ENCODE measurements around the gene LAIR1. TPM values are rescaled to one million over a fixed set of nuclear protein-coding genes. Genes with fewer than 3 reads are reported as not detected.

LAIR1 gene
- total RNA-seq, 2 donors from 2014 or later: 5.2 to 9.3 TPM

DNA sequence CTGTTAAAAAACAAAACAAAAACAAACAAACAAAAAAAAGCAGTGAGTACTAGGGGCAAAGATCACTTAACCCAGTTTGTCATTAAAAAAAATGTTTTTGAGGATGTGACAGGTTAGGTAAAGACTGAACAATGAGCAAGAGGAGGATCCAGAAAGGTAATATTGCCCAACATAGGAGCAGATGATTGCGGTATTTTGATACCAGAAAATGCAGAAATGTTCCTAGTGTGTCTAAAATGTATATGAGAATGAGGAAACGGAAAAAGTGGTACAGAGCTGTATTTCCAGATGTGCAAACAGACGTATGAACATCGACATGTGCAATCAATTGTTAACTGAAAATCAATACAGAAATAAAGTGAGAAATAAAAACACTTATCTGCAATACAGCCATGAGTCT lies 20.9 kb downstream of the LAIR1 start:
- TF ChIP-seq, protein P1, sequence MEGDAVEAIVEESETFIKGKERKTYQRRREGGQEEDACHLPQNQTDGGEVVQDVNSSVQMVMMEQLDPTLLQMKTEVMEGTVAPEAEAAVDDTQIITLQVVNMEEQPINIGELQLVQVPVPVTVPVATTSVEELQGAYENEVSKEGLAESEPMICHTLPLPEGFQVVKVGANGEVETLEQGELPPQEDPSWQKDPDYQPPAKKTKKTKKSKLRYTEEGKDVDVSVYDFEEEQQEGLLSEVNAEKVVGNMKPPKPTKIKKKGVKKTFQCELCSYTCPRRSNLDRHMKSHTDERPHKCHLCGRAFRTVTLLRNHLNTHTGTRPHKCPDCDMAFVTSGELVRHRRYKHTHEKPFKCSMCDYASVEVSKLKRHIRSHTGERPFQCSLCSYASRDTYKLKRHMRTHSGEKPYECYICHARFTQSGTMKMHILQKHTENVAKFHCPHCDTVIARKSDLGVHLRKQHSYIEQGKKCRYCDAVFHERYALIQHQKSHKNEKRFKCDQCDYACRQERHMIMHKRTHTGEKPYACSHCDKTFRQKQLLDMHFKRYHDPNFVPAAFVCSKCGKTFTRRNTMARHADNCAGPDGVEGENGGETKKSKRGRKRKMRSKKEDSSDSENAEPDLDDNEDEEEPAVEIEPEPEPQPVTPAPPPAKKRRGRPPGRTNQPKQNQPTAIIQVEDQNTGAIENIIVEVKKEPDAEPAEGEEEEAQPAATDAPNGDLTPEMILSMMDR (IDR thresholded peaks at IDR 0.05): no peak
- H3K36me3 ChIP-seq: no peaks in the 10 kb centered on the region
- no peaks in the 10 kb centered on the region for H3K27me3 ChIP-seq
- no peak overlapping the region for H3K4me3 ChIP-seq
- H3K27ac ChIP-seq: no peak overlapping the region
- no peak overlapping the region for H3K9ac ChIP-seq (ENCODE audit: low read depth in 2 of 2, low read length in 2 of 2)
- no peak for DNase-seq
- intact Hi-C loops (cut with DNase I): no loop called here
- H3K9me3 ChIP-seq: no peaks in the 10 kb centered on the region
- H3K4me1 ChIP-seq: no peaks in the 10 kb centered on the region

DNA sequence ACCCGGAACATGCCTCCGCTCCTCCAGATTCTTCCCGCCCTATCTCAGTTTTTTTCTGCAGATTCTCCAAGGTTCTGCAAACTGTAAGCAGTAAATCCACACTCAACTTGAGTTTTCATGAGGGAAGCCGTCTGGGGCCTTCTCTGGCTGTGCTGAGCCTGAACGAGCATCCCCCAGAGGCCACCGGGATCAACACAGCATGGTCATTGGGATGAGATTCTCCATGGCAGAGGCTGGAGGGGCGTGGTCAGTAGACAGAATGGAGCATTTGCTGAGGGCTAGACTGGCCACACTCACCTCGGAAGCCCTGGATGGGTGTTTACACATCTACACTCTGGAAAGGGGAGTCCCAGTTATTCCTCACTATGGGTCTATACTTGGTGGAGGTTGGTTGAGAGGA lies 23.4 kb downstream of the LAIR1 start:
- no peak overlapping the region for H3K9ac ChIP-seq (ENCODE audit: low read depth in 2 of 2, low read length in 2 of 2)
- H3K27me3 ChIP-seq: no peaks in the 10 kb centered on the region
- no peak for DNase-seq
- no peak overlapping the region for H3K4me3 ChIP-seq
- no peaks in the 10 kb centered on the region for H3K4me1 ChIP-seq
- no peak overlapping the region for H3K27ac ChIP-seq
- no peaks in the 10 kb centered on the region for H3K9me3 ChIP-seq
- H3K36me3 ChIP-seq: no peaks in the 10 kb centered on the region
- intact Hi-C loops (cut with DNase I): no loop called here
- TF ChIP-seq, protein P1 (IDR thresholded peaks at IDR 0.05): no peak

DNA sequence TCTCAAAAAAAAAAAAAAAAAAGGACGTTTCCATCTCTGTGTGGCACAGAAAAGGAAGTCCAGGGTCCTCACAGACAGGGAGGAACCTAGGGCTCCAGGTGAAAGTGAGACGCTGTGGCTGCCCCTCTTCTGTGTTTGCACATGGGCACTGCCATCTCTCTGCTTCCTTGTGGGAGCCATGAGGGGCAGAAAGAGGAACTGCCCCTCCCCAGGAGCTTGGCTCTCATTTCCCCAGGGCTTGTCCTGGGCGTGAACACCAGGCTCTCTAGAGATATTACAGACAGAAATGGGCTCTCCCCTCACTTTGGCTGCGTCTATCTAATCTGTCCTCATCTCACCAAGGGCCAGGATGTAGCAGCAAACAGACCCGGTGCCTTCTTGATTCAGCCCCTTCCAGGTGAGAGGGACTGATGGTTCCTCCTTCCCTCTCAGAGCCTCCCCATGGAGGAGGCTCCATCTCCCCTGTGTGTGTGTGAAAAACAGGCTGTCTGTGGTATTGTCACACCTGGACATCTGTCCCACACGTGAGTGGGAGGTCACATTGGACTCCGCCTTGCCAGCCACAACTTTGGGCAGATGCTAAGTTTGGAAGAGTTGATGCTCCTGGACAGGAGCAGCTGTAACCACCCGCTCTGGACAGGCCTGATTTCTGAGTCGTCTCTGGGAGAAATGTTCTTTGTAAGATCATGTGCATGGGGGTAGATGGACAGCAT lies 24.9 kb downstream of the LAIR1 start:
- no peaks in the 10 kb centered on the region for H3K27me3 ChIP-seq
- no peak overlapping the region for H3K9ac ChIP-seq (ENCODE audit: low read depth in 2 of 2, low read length in 2 of 2)
- DNase-seq: no peak
- H3K27ac ChIP-seq: no peak overlapping the region
- intact Hi-C loops (cut with DNase I): no loop called here
- H3K36me3 ChIP-seq: no peaks in the 10 kb centered on the region
- no peaks in the 10 kb centered on the region for H3K9me3 ChIP-seq
- no peak overlapping the region for H3K4me3 ChIP-seq
- TF ChIP-seq, protein P1 (IDR thresholded peaks at IDR 0.05): no peak
- H3K4me1 ChIP-seq: no peaks in the 10 kb centered on the region

DNA sequence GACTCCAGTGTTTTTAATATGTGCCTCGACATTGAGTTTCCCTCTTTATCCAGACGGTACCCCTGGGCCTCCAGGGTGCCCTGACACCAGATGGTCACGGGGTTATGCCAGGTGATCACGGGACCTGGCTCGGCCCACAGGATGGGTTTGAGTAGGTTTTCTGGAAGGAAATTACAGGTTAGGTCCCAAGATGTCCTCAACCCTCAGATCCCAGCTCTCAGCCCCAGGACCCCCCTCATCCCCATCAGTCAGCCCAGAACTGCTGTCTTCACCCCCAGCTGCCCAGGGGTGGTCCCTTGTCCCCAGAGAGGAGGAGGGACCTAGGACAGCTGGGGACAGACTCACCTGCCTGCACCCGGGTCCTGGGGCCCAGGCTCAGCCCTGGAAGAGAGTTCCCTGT lies 26.2 kb downstream of the LAIR1 start:
- Histone ChIP-seq H3K4me1 (no peaks in the 10 kb centered on the region), H3K27ac (no peak overlapping the region), H3K9me3 (no peaks in the 10 kb centered on the region), H3K27me3 (no peaks in the 10 kb centered on the region), H3K9ac (ENCODE audit: low read depth in 2 of 2, low read length in 2 of 2) (no peak overlapping the region), H3K4me3 (no peak overlapping the region), H3K36me3 (no peaks in the 10 kb centered on the region)
- intact Hi-C loops (cut with DNase I): no loop called here
- no peak for DNase-seq
- TF ChIP-seq, protein P1 (IDR thresholded peaks at IDR 0.05): no peak

DNA sequence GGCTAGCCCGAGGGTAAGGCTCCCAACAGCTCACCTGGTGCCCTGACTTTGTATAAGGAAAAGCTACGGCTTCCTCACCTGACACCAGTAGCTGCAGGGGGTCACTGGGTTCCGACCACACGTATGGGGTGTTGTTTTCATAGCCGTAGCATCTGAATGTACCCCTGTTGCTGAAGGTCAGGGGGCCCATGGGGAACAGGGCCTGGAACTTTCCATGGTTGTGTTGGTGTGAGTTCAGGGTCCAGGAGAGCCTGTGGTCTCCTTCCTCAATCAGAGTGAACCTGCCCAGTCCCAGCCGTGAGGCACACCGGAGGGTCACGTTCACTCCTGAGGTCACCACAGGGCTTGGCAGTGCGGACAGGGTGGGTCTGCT lies 26.9 kb downstream of the LAIR1 start:
- no peak for DNase-seq
- no peak overlapping the region for H3K9ac ChIP-seq (ENCODE audit: low read depth in 2 of 2, low read length in 2 of 2)
- no peaks in the 10 kb centered on the region for H3K4me1 ChIP-seq
- H3K9me3 ChIP-seq: no peaks in the 10 kb centered on the region
- H3K27ac ChIP-seq: no peak overlapping the region
- TF ChIP-seq, protein P1 (IDR thresholded peaks at IDR 0.05): no peak
- no peaks in the 10 kb centered on the region for H3K27me3 ChIP-seq
- no peaks in the 10 kb centered on the region for H3K36me3 ChIP-seq
- H3K4me3 ChIP-seq: no peak overlapping the region
- intact Hi-C loops (cut with DNase I): no loop called here
